NCI-H748 (cell line): ENCODE measurements around the gene TMEM38A.
"Not testable (repeated sequence)": the region's sequence is repeated elsewhere in the genome, so short reads cannot be mapped to it uniquely, and the experiment has no call there.

Experiments
- DNase-seq: peaks from one replicate; lab custom pipeline; 2025; ENCODE audit not compliant: unreplicated experiment; lab: John Stamatoyannopoulos, UW

Gene TMEM38A

DNA sequence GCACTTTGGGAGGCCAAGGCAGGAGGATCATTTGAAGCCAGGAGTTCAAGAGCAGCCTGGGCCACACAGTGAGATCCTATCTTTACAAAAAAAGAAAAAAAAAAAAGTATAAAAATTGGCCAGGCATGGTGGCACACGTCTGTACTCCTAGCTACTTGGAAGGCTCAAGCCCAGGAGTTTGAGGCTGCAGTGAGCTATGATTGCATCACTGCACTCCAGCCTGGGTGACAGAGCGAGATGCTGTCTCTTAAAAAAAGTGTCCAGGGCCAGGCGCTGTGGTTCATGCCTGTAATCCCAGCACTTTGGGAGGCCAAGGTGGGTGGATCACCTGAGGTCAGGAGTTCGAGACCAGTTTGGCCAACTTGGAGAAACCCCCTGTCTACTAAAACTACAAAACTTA lies 12.9 kb downstream of the TMEM38A start:
- DNase-seq, result not testable (repeated sequence)

DNA sequence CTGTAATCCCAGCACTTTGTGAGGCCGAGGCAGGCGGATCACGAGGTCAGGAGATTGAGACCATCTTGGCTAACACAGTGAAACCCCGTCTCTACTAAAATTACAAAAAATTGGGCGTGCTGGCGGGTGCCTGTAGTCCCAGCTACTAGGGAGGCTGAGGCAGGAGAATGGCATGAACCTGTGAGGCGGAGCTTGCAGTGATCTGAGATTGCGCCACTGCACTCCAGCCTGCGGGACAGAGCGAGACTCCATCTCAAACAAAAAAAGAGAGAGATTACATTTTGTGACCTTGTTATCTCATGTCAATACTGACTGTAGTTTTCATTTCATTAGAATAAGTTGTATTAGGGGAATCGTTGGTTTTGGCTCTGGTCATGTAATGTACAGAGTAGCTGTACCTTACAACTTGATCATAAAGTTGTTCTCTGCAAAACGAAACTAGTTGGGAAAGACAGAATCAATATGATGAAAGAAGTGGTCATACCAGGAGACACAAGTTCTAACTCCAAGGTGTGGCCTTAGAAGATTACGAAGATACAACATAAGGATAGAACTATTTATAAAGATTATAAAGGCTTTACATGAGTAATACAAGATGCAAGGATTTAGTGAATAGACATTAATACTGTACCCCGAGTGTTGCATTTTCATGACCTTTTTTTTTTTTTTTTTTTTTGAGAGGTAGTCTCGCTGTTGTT lies 15.3 kb downstream of the TMEM38A start:
- no peak for DNase-seq

DNA sequence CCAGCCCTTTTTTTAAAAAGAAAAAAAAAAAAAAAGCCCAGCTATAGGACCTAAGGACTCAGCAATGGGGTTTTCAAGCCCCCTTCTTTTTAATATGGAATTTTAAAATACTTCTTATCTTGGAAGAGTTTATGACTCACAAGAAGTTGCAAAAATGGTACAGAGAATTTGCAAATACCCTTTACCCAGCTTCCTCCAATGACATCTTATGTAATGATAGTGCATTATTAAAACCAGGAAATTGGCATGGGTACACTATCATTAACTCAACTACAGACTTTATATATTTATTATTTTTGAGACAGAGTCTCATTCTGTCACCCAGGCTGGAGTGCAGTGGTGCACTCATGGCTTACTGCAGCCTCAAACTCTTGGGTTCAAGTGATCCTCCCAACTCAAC lies 16.1 kb downstream of the TMEM38A start:
- DNase-seq, result no peak

DNA sequence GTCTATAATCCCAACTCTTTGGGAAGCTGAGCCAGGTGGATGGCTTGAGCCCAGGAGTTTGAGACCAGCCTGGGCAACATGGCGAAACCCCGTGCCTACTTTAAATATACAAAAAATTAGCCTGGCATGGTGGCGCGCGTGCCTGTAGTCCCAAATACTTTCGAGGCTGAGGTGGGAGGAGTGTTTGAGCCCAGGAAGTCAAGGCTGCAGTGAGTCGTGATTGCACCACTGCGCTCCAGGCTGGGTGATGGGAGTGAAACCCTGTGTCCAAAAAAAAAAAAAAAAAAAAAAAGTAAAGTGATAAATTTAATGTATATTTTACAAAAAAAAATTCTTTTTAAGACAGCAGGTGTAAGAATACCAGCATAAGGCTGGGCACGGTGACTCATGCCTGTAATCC lies 17.6 kb downstream of the TMEM38A start:
- no peak for DNase-seq

DNA sequence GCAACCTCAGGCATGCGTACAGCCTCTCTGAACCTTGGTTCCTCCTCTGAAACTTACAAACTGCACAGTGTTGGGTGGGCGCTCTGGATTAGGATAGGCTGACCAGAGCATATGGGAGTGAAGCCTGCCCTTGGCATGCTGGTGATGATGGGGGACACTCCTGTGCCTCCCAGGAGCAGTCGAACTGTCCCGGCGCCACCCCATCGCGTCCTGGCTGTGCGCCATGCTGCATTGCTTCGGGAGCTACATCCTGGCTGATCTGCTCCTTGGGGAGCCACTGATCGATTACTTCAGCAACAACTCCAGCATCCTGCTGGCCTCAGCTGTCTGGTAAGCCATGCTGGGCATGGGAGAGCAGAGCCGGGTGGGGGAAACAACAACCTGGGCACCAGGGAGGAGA lies 18.9 kb downstream of the TMEM38A start:
- no peak for DNase-seq

DNA sequence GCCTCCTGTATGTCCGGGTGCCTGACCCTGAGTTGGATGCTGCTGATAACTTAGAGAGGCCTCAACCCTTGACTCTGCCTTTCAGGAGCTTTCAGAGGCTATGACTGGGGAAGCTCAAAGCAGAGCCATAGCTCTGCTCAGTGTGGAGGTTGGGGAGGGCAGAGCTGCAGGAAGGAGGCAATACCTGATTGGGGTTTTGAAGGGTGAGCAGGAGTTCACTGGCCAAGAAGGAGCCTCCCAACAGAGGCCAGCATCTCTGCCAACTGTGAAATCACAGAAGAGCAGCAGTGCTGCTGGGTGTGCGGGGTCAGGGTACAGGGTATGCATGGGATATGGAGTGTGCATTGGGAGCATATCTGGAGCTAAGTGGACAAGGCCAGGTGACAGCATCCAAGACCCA lies 21.6 kb downstream of the TMEM38A start:
- DNase-seq, result no peak

DNA sequence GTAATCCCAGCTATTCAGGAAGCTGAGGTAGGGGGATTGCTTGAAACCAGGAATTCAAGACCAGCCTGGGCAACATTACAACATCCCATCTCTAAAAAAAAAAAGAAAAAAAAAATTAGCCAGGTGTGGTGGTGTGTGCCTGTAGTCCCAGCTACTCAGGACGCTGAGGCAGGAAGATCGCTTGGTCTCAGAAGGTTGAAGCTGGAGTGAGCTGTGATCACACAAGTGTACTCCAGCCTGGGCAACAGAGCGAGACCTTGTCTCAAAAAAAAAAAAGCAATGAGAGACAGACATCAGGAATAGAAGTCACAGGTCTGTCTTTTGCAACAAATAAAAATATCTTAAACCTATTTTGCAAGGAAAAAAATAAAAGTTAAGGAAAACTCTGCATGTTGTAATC lies 23.3 kb downstream of the TMEM38A start:
- no peak for DNase-seq

DNA sequence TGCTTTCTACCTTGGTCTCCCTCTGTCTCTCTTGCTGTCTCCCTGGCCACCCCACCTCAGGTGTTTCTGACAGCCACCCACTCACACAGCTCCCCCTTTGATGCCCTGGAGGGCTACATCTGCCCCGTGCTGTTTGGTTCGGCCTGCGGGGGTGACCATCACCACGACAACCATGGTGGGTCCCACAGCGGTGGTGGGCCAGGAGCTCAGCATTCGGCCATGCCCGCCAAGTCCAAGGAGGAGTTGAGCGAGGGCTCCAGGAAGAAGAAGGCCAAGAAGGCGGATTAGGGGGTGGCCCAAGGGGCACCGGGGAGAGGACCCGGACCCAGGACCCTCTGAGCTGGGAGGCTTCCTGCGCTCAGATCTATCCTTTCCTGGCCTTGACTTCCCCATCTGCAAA lies 27.1 kb downstream of the TMEM38A start:
- DNase-seq, result no peak

DNA sequence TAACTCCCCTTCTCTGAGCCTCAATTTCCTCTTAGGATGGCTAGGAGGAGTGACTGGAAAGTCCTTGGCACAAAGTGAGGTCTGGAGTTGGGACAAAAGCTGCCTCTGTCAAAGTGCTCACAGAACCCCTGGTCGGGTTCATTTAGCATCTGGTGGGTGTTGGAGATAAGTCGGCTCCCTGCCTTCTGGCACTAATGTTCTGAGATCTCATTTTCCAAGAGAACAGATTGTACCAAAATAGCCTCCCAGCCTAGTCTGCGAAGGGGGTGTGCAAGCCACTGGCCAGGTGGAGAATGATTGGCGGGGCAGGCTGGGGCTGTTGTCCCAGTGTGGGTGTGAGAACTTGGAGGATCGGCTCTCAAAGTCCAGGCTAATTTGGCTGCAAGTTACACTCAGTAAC lies 38.0 kb downstream of the TMEM38A start:
- DNase-seq, result no peak

DNA sequence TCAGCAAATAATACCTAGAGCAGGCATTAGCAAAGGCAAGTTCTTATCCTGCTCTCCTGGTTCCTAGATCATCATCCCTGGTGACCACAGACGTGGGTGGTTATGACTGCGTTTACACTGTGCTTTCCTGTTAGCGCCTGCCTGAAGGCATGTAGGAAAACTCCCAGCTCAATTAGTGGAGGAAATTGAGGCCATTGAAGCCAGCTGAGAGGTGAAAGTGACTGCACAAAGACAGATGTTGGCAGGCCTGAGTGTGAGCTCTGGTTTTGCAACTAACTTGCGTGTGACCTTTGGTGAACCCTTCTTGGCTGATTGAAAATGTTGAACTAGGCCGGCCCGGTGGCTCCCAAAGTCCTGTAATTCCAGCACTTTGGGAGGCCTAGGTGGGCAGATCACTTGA lies 41.2 kb downstream of the TMEM38A start:
- no peak for DNase-seq

DNA sequence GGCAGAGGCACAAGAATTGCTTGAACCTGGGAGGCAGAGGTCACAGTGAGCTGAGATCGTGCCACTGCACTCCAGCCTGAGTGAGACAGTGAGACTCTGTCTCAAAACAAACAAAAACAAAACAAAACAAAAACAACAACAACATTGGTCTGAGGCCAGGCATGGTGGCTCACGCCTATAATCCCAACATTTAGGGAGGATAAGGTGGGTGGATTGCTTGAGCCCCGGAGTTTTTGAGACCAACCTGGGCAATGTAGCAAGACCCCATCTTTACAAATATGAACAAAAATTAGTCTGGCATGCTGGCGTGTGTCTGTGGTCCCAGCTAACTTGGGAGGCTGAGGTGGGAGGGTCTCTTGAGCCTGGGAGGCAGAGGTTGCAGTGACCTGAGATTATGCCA lies 42.7 kb downstream of the TMEM38A start:
- DNase-seq, result no peak

DNA sequence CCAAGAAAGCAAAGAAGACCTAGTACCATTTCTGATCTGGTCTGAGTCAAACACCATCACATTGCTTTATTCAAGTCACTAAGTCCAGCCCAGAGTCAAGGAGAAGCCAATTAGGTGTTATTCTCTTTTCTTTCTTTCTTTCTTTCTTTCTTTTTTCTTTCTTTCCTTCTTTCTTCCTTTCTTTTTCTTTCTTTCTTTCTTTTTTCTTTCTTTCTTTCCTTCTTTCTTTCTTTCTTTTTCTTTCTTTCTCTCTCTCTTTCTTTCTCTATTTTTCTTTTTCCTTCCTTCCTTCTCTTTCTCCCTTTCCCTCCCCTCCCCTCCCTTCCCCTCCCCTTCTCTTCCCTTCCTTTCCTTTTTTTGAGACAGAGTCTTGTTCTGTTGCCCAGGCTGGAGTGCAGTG lies 49.9 kb downstream of the TMEM38A start:
- not testable (repeated sequence) for DNase-seq

DNA sequence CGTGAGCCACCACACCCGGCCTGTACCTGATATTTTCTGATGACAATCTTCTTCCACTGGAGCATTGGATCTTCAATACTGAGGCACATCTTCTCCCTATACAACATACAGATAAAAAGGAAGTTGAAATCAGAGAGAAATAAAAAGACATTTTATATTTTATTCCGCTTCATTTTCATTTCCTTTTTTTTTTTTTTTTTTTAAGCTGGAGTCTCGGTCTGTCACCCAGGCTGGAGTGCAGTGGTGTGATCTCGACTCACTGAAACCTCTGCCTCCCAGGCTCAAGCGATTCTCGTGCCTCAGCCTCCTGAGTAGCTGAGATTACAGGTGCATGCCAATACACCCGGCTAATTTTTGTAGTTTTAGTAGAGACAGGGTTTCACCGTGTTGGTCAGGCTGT lies 51.4 kb downstream of the TMEM38A start:
- not testable (repeated sequence) for DNase-seq

DNA sequence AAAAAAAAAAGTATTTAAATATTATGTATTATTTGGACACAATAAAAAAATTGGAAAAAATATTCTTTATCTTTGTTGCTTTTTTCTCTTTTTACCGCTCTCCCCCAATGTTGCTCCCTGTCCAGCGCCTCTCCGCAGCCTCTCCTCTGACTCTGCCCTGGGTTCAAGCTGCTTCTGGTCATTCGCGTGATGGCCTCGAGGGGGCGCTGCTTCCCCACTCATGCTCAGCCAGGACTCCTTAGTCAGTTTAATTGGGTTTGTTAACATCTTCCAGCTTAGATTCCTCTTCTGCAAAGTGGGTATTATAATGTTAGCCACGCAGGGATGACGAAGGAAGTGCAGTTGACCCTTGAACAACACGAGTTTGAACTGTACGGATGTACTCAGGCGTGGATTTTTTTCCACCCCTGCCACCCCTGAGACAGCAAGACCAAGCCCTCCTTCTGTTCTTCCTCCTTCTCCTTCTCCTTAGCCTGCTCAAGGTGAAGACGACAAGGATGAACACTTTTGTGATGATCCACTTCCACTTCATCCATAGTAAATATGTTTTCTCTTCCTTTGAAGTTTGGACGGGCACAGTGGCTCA lies 53.9 kb downstream of the TMEM38A start:
- DNase-seq, result peak; percentile 54

DNA sequence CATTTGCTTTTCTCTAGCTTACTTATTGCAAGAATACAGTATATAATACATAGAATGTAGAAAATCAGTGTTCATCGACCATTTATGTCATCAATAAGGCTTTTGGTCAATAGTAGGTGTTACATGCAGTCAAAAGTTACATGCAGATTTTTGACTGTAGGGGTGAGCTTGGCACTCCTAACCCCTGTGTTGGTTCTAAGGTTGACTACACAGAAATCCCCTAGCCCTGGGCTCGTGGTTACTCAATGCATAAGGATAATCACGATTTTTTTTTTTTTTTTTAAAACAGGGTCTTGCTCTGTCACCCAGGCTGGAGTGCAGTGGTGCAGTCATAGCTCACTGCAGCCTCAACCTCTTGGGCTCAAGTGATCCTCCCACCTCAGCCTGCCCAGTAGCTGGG lies 54.7 kb downstream of the TMEM38A start:
- DNase-seq, result no peak

DNA sequence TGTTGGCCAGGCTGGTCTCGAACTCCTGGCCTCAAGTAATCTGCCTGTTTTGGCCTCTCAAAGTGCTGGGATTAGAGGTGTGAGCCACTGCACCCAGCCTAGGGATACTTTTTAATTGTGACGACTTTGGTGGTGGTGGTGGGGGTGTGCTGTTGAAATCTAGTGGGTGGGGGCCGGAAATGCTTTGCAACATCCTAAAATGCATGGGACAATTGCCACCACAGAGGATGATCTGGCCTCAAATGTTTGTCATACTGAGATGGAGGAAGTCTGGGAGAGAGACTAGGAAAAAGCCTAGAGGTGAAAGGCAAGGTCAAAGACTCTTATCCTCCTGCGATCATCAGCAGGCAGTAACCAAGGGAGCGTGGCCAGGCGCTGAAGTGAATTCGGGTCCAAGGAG lies 60.1 kb downstream of the TMEM38A start:
- DNase-seq, result no peak

DNA sequence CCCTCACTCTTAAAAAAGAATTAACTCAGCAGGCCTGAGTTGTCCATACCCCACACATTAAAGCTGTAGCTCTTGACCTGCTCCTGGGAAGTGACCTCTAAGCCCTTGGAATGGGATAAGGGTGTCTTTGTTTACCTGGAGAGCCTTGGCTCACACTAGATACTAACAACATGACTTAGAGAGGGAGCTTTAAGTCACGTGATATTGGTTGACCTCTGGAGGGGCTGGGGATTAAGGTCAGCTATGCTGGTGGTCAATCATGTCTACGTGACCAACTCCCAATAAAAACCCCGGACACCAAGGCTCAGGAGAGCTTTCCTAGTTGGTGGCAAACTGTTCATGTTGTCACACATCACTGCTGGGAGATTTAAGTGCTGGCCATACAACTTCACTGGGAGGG lies 61.7 kb downstream of the TMEM38A start:
- no peak for DNase-seq

DNA sequence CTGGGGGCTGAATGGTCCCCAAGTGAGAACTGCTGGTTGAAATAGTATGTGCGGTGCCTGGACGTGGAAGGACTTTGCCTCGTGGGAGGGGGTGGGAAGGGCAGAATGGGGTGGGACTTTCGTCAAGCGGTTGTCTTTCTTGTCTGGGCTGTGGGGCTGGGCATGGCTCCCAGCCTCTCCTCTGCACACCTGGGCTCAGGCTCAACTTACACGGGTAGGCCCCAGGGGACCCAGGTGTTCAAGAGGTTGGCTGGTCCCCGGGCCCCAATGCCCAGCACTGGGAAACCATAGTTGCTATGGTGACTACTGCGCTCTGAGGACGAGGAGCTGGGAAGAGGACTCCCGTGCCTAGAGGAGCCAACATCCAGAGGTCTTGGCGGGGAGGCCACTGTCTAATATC lies 66.0 kb downstream of the TMEM38A start:
- peak; percentile 95 for DNase-seq

DNA sequence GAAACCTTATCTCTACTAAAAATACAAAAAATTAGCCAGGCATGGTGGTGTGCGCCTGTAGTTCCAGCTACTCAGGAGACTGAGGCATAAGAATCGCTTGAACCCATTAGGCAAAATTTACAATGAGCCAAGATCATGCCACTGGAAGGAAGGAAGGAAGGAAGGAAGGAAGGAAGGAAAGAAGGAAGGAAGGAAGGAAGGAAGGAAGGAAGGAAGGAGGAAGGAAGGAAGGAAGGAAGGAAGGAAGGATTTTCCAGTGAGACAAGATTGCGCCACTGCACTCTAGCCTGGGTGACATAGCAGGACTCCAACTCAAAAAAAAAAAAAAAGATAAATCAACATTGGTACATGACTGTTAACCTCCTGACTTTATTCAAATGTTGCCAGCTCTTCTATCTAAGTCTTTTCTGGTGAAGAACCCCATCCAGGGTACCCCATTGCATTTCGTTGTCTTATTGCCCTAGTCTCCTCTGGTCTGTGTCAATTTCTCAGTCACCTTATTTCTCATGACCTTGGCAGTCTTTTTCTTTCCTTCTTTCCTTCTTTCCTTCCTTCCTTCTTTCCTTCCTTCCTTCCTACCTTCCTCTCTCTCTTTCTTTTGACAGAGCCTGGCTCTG lies 74.8 kb downstream of the TMEM38A start:
- not testable (repeated sequence) for DNase-seq

DNA sequence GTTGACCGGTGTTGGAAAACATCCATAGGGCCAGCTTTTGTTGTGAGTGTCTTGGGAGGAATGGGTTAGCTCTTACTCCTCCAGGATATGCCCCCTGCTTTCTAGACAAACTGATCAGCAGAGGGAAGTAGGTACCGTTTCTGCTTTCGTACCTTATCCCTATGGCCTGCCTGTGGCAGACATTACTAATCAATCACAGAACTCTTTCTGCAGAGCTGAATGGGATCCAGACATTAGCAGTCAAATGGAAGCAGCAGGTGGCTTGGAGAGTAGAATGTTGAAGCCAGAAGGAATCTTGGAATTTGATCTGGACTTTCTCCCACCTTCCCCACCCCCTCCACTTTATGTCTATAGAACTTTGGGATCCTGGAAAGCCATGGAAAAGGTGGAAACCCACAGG lies 75.8 kb downstream of the TMEM38A start:
- DNase-seq, result peak; percentile 3

DNA sequence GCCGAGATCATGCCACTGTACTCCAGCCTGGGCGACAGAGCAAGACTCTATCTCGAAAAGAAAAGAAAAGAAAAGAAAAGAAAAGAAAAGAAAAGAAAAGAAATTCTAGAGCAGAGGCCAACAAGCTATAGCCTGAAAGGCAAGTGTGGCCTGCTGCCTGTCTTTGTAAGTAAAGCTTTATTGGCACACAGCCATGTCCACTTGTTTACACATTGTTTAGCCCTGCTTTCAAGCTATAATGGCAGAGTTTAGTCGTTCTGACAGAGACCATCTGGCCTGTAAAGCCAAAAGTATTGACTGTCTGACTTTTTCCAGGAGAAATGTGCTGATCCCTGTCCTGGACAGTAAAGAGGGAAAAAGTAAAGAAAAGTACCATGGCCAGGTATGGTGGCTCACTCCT lies 77.0 kb downstream of the TMEM38A start:
- DNase-seq, result peak; percentile 83

DNA sequence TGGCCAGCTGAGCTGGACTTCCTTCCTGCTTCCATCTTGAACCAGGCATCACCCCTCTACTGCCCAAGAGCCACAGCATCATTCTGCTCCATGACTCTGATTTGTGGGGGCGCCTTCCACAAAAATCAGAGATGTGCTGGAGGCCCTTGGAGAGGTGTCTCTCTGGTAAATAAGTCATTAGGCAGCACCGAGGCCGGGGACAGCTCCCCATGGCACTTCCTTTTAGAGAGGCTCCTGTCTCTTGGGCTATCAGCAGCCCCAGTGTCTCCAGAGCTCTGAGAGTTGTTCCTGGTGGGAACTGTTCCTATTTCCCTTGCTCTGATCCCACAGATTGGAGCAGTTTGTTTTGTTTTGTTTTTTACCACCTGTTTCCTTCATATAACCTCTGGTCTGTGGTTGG lies 78.6 kb downstream of the TMEM38A start:
- no peak for DNase-seq
